Osteoblast (primary cell): Measurements from ENCODE around the gene IL11RA. TPM values are rescaled to one million over a fixed set of nuclear protein-coding genes. Genes with fewer than 3 reads are reported as not detected.
A peak's percentile ranks its signal among the peaks of the same experiment; 100 is the strongest.

Source experiments
- DNase-seq: peaks from one replicate; pipeline ENCODE4 v3.0.0; 2011; ENCODE audit warnings: low spot score, mixed read lengths; ENCODE audit not compliant: insufficient read length; ENCODE audit errors: missing footprints
- H2AFZ ChIP-seq: 2 replicates; pipeline ENCODE4 v1.6.0; 2011; ENCODE audit warnings: mild to moderate bottlenecking, low read length
- H3K27ac ChIP-seq: 2 replicates; pipeline ENCODE4 v1.5.1; 2011; ENCODE audit warnings: mild to moderate bottlenecking, low read depth, low read length, moderate library complexity
- H3K27me3 ChIP-seq: 2 replicates; pipeline ENCODE4 v1.6.0; 2012; ENCODE audit warnings: mild to moderate bottlenecking, control low read depth, inconsistent platforms, low read length, moderate library complexity; ENCODE audit not compliant: insufficient read depth
- H3K36me3 ChIP-seq: 2 replicates; pipeline ENCODE4 v1.5.1; 2011; ENCODE audit warnings: mild to moderate bottlenecking, low read length, control low read depth, moderate library complexity; ENCODE audit not compliant: insufficient read depth
- H3K4me1 ChIP-seq: 2 replicates; pipeline ENCODE4 v1.5.1; 2011; ENCODE audit warnings: mild to moderate bottlenecking, low read length, control low read depth, moderate library complexity; ENCODE audit not compliant: insufficient read depth
- H3K4me2 ChIP-seq: 2 replicates; pipeline ENCODE4 v1.6.0; 2011; ENCODE audit warnings: mild to moderate bottlenecking, low read length; ENCODE audit not compliant: insufficient read depth
- H3K4me3 ChIP-seq: fragments of 200-600 bp; sonication (generic); 3 replicates; pipeline ENCODE4 v1.5.1; 2012; ENCODE audit warnings: mild to moderate bottlenecking, low read length, inconsistent platforms; ENCODE audit not compliant: insufficient read depth
- H3K79me2 ChIP-seq: 2 replicates; pipeline ENCODE4 v1.6.0; 2012; ENCODE audit warnings: mild to moderate bottlenecking, low read length, control low read depth, inconsistent platforms; ENCODE audit not compliant: insufficient read depth
- H3K9me3 ChIP-seq: 2 replicates; pipeline ENCODE4 v1.5.1; 2011; ENCODE audit warnings: low read depth, low read length, control low read depth
- H4K20me1 ChIP-seq: 2 replicates; pipeline ENCODE4 v1.6.0; 2012; ENCODE audit warnings: mild to moderate bottlenecking, low read length, control low read depth; ENCODE audit not compliant: insufficient read depth
- CTCF ChIP-seq: IDR thresholded peaks from 2 replicates; pipeline ENCODE4 v1.5.1; 2011; ENCODE audit warnings: mild to moderate bottlenecking, low read depth, low read length, moderate library complexity; ENCODE audit errors: extremely low read depth
- total RNA-seq: library from RNA; depleted of rRNA; stranded (reverse); fragments of >200 nt; gene quantifications from 2 replicates; pipeline ENCODE4 v1.2.3, GENCODE V29; 2012

The IL11RA gene
- total RNA-seq, 1 donor = 34.4 TPM

- H3K36me3 ChIP-seq = no peaks in the 10 kb centered on the region
- no peaks in the 10 kb centered on the region for H3K27me3 ChIP-seq
- H3K79me2 ChIP-seq = no peaks in the 10 kb centered on the region
- no peak for TF ChIP-seq CTCF
- H3K4me3 ChIP-seq = no peak overlapping the region
- peak; percentile 17 for DNase-seq
- H2AFZ ChIP-seq = no peak overlapping the region
- peaks cover 5% of the 10 kb centered on the region for H3K4me1 ChIP-seq
- no peaks in the 10 kb centered on the region for H4K20me1 ChIP-seq
- H3K4me2 ChIP-seq = no peak overlapping the region
- H3K9me3 ChIP-seq = no peaks in the 10 kb centered on the region
- H3K27ac ChIP-seq = no peak overlapping the region
Observed at GRCh38 chr9:34659592-34660253, 7.7 kb downstream of the IL11RA start.

GRCh38 chr9:34662526-34663302, 10.7 kb downstream of the IL11RA start, which contains the start of gene CCL27:
TSS of gene CCL27 (minus strand) at chr9:34662657. CDS start at chr9:34662633, 24 bp downstream.
- H4K20me1 ChIP-seq = peaks cover 1% of the 10 kb centered on the region
- peaks cover 16% of the 10 kb centered on the region for H3K79me2 ChIP-seq
- H3K4me1 ChIP-seq = peaks cover 12% of the 10 kb centered on the region
- H3K9me3 ChIP-seq = no peaks in the 10 kb centered on the region
- no peak within 1 kb of the TSS for H3K4me3 ChIP-seq
- H3K27ac ChIP-seq = no peak within 1 kb of the TSS
- no peak for TF ChIP-seq CTCF
- H3K36me3 ChIP-seq = no peaks in the 10 kb centered on the region
- H3K4me2 ChIP-seq = no peak within 1 kb of the TSS
- DNase-seq = peak; percentile 73
- no peaks in the 10 kb centered on the region for H3K27me3 ChIP-seq
- no peak within 1 kb of the TSS for H2AFZ ChIP-seq

- Histone ChIP-seq H3K9me3 (no peaks in the 10 kb centered on the region), H3K79me2 (peaks cover 20% of the 10 kb centered on the region), H3K4me2 (no peak overlapping the region), H3K36me3 (no peaks in the 10 kb centered on the region), H3K27ac (no peak overlapping the region), H2AFZ (no peak overlapping the region), H3K27me3 (no peaks in the 10 kb centered on the region), H4K20me1 (peaks cover 3% of the 10 kb centered on the region), H3K4me3 (no peak overlapping the region), H3K4me1 (peaks cover 12% of the 10 kb centered on the region)
- DNase-seq = peak; percentile 48
- TF ChIP-seq CTCF = no peak
Observed at GRCh38 chr9:34663303-34663605, 11.3 kb downstream of the IL11RA start.
